IPS-20b (cell line): ENCODE measurements around the gene SLC8A1.

Source experiments
- H3K27ac ChIP-seq: one replicate; pipeline ENCODE4 v1.5.1; 2013; ENCODE audit warnings: low read length
- H3K27me3 ChIP-seq: 2 replicates; pipeline ENCODE4 v1.6.1; 2013; ENCODE audit warnings: mild to moderate bottlenecking, low read length, inconsistent platforms; ENCODE audit not compliant: insufficient read depth
- H3K36me3 ChIP-seq: 2 replicates; pipeline ENCODE4 v1.6.1; 2013; ENCODE audit warnings: low read depth, mild to moderate bottlenecking, inconsistent platforms, low read length, moderate library complexity; ENCODE audit not compliant: insufficient read depth
- H3K4me1 ChIP-seq: 2 replicates; pipeline ENCODE4 v1.6.1; 2013; ENCODE audit warnings: mild to moderate bottlenecking, control low read depth, inconsistent platforms, low read length, moderate library complexity; ENCODE audit not compliant: insufficient read depth
- H3K4me3 ChIP-seq: 2 replicates; pipeline ENCODE4 v1.5.1; 2013; ENCODE audit warnings: mild to moderate bottlenecking, low read length, inconsistent platforms
- H3K9ac ChIP-seq: 2 replicates; pipeline ENCODE4 v1.6.1; 2013; ENCODE audit warnings: low read depth, mild to moderate bottlenecking, inconsistent platforms, low read length, moderate library complexity
- H3K9me3 ChIP-seq: 2 replicates; pipeline ENCODE4 v1.6.1; 2013; ENCODE audit warnings: mild to moderate bottlenecking, low read depth, low read length, inconsistent platforms; ENCODE audit not compliant: insufficient read depth

SLC8A1 gene

GRCh38 chr2:40480073-40480472, 28.2 kb upstream of the SLC8A1 start:
- Histone ChIP-seq H3K27ac (no peak overlapping the region), H3K4me3 (no peak overlapping the region), H3K9ac (no peak overlapping the region), H3K9me3 (no peaks in the 10 kb centered on the region), H3K27me3 (no peaks in the 10 kb centered on the region), H3K36me3 (no peaks in the 10 kb centered on the region), H3K4me1 (no peaks in the 10 kb centered on the region)

- Histone ChIP-seq H3K4me1 (no peaks in the 10 kb centered on the region), H3K36me3 (no peaks in the 10 kb centered on the region), H3K27me3 (no peaks in the 10 kb centered on the region), H3K9ac (no peak overlapping the region), H3K9me3 (no peaks in the 10 kb centered on the region), H3K4me3 (no peak overlapping the region), H3K27ac (no peak overlapping the region)
These were observed 25.5 kb upstream of the SLC8A1 start for GRCh38 chr2:40477361-40477760.

GRCh38 chr2:40476436-40476835, 24.5 kb upstream of the SLC8A1 start:
- Histone ChIP-seq H3K9ac (no peak overlapping the region), H3K27ac (no peak overlapping the region), H3K4me3 (no peak overlapping the region), H3K36me3 (no peaks in the 10 kb centered on the region), H3K4me1 (no peaks in the 10 kb centered on the region), H3K9me3 (no peaks in the 10 kb centered on the region), H3K27me3 (no peaks in the 10 kb centered on the region)

GRCh38 chr2:40474306-40474705, 22.4 kb upstream of the SLC8A1 start:
- Histone ChIP-seq H3K36me3 (no peaks in the 10 kb centered on the region), H3K9me3 (no peaks in the 10 kb centered on the region), H3K4me3 (no peak overlapping the region), H3K9ac (no peak overlapping the region), H3K27ac (no peak overlapping the region), H3K27me3 (no peaks in the 10 kb centered on the region), H3K4me1 (no peaks in the 10 kb centered on the region)

- Histone ChIP-seq H3K4me3 (no peak overlapping the region), H3K9ac (no peak overlapping the region), H3K27me3 (no peaks in the 10 kb centered on the region), H3K27ac (no peak overlapping the region), H3K36me3 (no peaks in the 10 kb centered on the region), H3K9me3 (no peaks in the 10 kb centered on the region), H3K4me1 (no peaks in the 10 kb centered on the region)
These were observed 20.0 kb upstream of the SLC8A1 start for GRCh38 chr2:40471866-40472265.

GRCh38 chr2:40470822-40471813, 19.2 kb upstream of the SLC8A1 start:
- H3K4me3 ChIP-seq = no peak overlapping the region
- H3K4me1 ChIP-seq = no peaks in the 10 kb centered on the region
- no peak overlapping the region for H3K27ac ChIP-seq
- H3K9me3 ChIP-seq = no peaks in the 10 kb centered on the region
- no peaks in the 10 kb centered on the region for H3K27me3 ChIP-seq
- H3K9ac ChIP-seq = no peak overlapping the region
- H3K36me3 ChIP-seq = no peaks in the 10 kb centered on the region

GRCh38 chr2:40466935-40467572, 15.2 kb upstream of the SLC8A1 start:
- H3K4me1 ChIP-seq = no peaks in the 10 kb centered on the region
- H3K9me3 ChIP-seq = no peaks in the 10 kb centered on the region
- H3K27ac ChIP-seq = no peak overlapping the region
- H3K36me3 ChIP-seq = no peaks in the 10 kb centered on the region
- H3K27me3 ChIP-seq = no peaks in the 10 kb centered on the region
- no peak overlapping the region for H3K9ac ChIP-seq
- H3K4me3 ChIP-seq = no peak overlapping the region

- H3K4me1 ChIP-seq = no peaks in the 10 kb centered on the region
- H3K9ac ChIP-seq = no peak overlapping the region
- H3K36me3 ChIP-seq = no peaks in the 10 kb centered on the region
- no peak overlapping the region for H3K27ac ChIP-seq
- no peaks in the 10 kb centered on the region for H3K27me3 ChIP-seq
- no peak overlapping the region for H3K4me3 ChIP-seq
- no peaks in the 10 kb centered on the region for H3K9me3 ChIP-seq
These were observed 14.5 kb upstream of the SLC8A1 start for GRCh38 chr2:40466332-40466906.

- H3K4me1 ChIP-seq = no peaks in the 10 kb centered on the region
- H3K36me3 ChIP-seq = no peaks in the 10 kb centered on the region
- H3K4me3 ChIP-seq = no peak overlapping the region
These were observed 11.2 kb upstream of the SLC8A1 start for GRCh38 chr2:40463112-40463511.

GRCh38 chr2:40458271-40458794, 6.4 kb upstream of the SLC8A1 start:
- H3K9ac ChIP-seq = no peak overlapping the region
- H3K36me3 ChIP-seq = no peaks in the 10 kb centered on the region
- H3K27ac ChIP-seq = no peak overlapping the region
- no peak overlapping the region for H3K4me3 ChIP-seq
- no peaks in the 10 kb centered on the region for H3K9me3 ChIP-seq
- peaks cover 10% of the 10 kb centered on the region for H3K27me3 ChIP-seq
- no peaks in the 10 kb centered on the region for H3K4me1 ChIP-seq

More at GRCh38 chr2:40463112-40463511, 11.2 kb upstream of the SLC8A1 start:
- H3K9me3 ChIP-seq = no peaks in the 10 kb centered on the region
- no peaks in the 10 kb centered on the region for H3K27me3 ChIP-seq
- no peak overlapping the region for H3K27ac ChIP-seq
- H3K9ac ChIP-seq = no peak overlapping the region

- no peaks in the 10 kb centered on the region for H3K9me3 ChIP-seq
- H3K4me3 ChIP-seq = no peak overlapping the region
- H3K27me3 ChIP-seq = peaks cover 15% of the 10 kb centered on the region
- H3K4me1 ChIP-seq = peaks cover 4% of the 10 kb centered on the region; the same call in 1 of the 2 replicates
- H3K9ac ChIP-seq = no peak overlapping the region
- no peak overlapping the region for H3K27ac ChIP-seq
- no peaks in the 10 kb centered on the region for H3K36me3 ChIP-seq
These were observed 5.9 kb upstream of the SLC8A1 start for GRCh38 chr2:40457837-40458236.
